NCI-H146 (cell line): ENCODE measurements around the gene TOMT.
"Not testable (repeated sequence)": the region's sequence is repeated elsewhere in the genome, so short reads cannot be mapped to it uniquely, and the experiment has no call there.

Experiments
- DNase-seq: peaks from one replicate; lab custom pipeline; 2025; lab: John Stamatoyannopoulos, UW

The TOMT gene

DNA sequence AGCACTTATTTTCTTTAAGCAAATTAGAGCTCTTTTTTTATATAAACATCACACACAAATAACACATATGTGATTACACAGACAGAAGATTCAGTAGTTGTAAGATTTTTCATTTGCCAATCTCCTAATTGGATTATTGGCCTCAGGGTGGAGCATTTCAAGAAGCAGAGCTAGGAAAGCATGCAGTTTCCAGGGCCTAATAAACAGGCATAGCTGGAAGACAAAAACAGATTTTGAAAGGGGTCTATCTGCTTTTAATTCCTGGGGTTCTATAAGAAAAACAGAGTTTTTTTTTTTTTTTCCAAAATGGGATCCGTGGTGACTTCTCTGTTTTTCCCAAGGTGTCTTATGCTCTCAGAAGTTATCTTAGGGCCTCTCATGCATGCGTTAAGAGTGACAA lies 22.2 kb downstream of the TOMT start:
- no peak for DNase-seq

DNA sequence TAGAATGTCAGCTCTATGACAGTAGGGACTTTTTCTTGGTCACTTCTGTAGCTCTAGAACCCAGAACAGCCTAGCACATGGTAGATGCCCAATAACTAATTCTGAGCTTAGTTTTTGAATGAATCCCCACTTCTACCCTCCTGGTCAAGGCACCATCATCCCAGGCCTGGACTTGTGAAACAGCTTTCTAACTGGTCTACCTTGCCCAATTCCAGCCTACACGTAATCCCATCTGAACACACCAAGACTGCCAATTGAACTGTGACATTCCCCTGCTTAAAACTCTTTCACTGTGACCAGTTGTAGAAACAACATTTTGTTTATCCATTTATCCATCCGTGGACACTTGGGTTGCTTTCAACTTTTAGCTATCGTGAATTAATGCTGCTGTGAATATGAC lies 23.7 kb downstream of the TOMT start:
- no peak for DNase-seq

DNA sequence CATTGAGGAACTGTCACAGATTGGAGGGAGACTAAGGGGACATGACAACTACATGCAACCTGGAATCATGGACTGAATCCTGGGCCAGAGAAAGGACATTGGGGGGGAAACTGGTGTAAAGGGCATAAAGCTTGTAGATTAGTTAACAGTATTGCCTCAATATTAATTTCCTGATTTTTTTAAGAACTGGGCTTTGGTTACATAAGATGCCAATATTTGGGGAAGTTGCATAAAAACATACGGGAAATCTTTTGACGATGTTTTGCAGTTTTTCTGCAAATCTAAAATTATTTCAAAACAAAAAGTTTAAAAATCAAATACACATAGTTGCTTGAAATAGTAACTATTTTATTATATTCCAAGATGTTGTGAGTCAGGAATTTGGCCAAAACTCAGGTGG lies 26.9 kb downstream of the TOMT start:
- DNase-seq, result no peak

DNA sequence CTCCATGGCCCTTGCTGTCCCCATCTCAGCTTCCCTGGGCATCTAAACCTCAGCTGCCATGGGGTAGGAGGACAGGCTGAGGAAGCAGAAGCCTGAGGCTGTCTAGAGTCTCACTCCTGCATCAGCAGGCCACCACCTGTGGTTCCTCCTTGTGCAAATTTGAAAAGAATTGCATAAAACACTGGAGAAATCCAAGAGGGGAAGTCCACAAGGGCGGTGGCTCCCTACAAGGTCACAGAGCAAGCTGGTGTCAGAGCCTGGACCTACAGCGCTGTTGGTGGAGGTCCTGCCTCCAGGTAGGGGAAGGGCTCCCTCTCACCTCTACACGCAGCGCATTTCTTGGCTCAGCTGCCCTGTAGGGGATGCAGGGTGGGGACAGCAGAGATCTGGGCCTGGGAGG lies 29.7 kb downstream of the TOMT start, which contains the start of gene FOLR3:
Gene FOLR3, plus strand, starts transcription at position 253 of the 400 bp plus-strand sequence. CDS start 228 bp downstream, outside the sequence.
- DNase-seq, result not testable (repeated sequence)

DNA sequence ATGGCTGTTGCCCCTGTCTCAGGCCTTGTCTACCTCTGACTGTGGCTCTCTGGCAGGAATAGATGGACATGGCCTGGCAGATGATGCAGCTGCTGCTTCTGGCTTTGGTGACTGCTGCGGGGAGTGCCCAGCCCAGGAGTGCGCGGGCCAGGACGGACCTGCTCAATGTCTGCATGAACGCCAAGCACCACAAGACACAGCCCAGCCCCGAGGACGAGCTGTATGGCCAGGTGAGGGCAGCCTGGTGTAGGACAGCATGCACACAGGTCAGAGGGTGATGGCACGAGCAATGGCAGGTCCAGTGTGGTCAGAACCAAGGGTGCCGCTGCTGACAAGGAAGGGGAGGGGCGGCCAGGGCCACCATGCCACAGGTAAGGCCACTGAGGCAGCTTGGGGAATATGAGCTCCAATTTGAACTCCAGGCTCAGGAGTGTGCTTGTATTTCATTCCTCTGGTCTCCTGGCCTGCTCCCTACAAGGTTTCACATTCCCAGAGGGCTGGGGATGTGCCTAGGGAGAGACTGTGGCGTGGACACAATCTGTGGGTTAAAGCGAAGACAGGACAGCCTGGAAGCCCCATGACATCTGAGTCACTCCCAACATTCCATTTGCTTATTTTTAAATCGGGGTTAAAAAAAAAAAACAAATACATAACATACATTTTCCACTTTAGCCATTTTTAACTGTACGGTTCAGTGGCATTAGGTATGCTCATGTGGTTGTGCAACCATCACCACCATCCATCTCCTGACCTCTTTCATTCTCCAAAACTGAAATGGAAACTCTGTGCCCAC lies 30.4 kb downstream of the TOMT start:
- no peak for DNase-seq

DNA sequence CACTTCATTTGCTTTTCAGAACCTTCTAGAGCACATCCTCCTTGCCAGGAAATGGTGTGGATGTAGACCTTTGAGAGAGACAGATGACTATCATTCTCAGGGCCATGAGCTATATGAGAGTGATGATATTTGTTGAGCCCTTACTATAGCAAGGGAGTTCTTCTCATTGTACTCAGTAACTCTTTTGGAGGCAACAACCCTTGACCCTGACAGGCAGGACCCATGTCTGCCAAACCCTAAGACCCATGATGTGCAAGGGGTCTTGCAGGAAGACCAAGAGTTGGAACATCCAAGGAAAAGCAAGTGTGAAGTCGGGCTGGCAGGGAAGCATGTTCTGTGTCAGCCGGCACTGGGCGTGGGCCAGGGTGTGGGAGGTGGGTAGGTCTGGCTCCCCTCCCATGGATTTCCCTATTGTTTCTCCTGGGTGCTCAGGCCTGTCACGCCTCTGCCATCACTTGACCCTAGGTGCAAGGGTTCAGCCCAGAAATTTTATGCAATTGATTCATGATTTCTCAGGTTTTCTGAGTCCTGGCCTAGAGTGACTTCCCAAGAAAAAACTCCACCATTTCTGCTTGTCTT lies 31.0 kb downstream of the TOMT start:
- DNase-seq, result no peak

DNA sequence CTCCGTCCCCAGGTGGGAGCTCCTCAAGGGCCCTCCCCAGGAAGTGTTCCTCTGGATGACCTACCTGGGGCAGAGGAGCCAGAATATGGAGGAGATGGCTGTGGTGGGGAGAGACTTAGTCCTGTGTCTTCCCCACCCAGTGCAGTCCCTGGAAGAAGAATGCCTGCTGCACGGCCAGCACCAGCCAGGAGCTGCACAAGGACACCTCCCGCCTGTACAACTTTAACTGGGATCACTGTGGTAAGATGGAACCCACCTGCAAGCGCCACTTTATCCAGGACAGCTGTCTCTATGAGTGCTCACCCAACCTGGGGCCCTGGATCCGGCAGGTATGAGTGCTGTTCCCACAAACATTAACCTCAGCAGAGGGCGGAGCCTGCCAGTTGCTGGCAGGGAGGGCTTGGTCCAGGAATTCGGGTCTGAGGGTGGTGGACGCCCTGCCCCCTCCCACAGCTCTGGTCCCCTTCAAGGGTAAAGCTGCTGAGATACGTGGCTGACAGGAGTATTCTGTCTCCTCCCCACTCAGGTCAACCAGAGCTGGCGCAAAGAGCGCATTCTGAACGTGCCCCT lies 33.2 kb downstream of the TOMT start:
- DNase-seq, result no peak

DNA sequence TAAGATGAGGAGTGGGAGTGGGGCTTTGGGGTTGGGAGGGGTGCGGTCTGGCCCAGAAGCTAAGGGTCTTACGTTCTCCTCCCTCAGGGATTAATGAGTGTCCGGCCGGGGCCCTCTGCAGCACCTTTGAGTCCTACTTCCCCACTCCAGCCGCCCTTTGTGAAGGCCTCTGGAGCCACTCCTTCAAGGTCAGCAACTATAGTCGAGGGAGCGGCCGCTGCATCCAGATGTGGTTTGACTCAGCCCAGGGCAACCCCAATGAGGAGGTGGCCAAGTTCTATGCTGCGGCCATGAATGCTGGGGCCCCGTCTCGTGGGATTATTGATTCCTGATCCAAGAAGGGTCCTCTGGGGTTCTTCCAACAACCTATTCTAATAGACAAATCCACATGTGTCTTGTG lies 33.8 kb downstream of the TOMT start:
- DNase-seq, result no peak

DNA sequence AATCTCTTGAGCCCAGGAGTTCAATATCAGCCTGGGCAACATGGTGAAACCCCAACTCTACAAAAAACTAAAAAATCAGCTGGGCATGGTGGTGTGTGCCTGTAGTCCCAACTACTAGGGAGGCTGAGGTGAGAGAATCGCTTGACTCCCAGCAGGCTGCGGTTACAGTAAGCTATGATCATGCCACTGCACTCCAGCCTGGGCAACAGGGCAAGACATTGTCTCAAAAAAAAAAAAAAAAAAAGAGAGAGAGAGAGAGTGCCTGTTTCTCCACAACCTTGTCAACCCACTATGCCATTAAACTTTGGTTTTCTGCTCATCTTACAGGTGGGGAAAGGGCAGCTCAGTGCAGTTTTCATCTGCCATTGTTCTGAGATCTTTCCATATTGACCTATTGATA lies 34.9 kb downstream of the TOMT start:
- DNase-seq, result no peak

DNA sequence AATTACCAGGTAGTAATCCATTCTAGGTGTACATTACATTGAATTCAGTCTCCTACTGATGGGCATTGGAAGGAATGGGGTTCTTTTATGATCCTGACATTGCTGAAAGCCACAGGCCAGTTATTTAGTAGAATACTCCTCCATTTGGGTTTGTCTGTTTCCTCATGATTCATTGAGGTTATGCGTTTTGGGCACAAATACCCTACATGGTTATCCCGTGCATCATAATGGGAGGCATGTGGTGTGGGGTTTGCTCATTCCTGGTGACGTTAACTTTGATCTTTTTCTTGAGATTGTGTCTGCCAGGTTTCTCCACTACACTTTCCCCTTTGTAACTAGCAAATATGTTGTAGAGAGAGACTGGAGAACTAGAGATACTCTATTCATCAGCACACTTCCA lies 35.3 kb downstream of the TOMT start:
- DNase-seq, result no peak

DNA sequence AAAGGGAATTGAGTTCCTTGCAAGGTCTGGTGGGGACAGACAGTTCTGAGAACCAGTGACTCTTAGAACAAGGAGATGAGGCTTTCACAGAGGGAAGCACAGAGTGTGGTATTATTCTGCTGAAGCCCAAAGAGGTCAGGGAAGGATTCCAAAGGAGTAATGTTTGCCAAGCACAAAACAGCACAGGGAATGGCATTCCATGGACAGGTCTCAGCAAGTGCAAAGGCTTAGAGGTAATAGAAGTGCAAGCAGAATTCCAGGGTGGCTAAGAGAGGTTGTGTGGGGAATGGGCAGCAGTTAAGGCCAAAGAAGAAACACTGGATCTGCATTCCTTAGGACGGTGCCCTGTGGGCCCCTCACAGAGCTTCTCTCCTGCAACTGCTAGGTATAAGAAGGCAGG lies 36.4 kb downstream of the TOMT start:
- not testable (repeated sequence) for DNase-seq

DNA sequence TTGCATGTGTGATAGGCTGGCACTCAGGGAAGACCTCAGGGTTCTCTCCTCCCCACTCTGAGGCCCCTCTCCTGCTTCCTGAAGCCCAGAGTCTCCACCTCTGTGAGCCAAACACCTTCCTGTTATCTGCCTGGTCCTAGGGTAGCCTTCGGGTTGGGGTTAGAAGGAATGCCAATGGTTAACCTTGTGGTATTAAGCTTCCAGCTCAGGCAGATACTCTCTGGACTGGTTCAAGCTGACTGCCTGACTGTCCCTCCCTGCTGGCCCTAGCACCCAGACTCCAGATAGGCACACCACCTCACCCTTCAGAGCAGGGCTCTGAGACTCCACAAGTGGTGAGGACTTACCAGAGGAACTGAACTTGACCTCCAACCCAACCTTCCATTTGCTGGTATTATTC lies 36.8 kb downstream of the TOMT start:
- DNase-seq, result not testable (repeated sequence)

DNA sequence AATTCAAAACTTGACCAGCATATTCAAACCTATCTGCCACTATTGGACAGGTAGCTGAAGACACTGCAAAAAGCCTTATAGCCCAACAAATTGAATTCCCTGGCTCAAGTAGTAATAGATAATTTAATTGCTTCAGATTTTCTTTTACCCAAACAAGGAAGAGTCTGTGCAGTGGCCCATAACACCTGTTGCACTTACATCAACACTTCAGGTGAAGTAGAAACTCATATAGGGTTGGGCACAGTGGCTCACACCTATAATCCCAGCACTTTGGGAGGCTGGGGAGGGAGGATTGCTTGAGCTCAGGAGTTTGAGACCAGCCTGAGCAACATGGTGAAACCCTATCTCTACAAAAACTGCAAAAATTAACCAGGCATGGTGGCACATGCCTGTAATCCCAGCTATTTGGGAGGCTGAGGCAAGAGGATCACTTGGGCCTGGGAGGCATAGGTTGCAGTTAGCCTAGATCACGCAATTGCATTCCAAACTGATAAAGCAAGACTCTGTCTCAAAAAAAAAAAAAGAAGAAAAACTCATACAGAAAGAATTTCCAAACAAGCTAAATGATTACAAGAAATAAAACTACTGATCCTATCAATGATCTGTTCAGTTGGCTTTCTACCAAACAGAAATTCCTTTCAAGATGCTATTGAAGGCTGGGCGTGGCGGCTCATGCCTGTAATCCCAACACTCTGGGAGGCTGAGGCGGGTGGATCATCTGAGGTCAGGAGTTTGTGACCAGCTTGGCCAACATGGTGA lies 39.3 kb downstream of the TOMT start:
- no peak for DNase-seq

DNA sequence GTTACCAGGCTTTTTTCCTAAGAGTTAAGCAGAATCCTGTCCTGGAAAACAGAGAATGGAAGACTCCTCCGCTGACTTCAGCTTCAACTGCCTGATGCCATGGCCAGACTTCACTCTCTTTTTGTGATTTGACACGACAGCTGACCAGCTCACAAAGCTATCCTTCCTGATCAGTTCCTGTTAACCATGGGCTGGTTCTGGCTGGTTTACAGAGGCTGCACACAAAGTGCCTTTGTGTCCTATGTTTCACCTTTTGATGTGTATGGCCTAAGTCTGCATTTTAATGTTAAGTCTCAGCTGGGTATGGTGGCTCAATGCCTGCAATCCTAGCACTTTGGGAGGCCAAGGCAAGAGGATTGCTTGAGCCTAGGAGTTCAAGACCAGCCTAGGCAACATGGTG lies 40.9 kb downstream of the TOMT start:
- DNase-seq, result no peak

DNA sequence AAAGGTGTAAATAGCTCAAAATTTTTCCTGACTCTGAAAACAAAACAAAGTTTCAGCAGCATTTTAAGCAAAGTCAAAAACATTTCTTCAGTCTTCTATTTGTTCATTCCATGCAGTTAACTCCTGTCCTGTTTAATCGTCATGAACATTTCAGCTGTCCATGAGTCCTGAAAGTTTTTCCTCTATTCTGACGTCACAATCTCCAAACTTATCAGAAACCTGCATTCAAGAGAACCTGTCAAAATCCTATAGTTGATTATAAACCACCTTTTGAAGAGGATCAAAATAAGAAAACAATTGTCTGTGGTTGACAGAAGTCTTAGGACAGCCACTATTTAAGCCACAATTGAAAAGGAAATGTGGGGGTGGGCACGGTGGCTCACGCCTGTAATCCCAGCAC lies 45.2 kb downstream of the TOMT start:
- DNase-seq, result no peak

DNA sequence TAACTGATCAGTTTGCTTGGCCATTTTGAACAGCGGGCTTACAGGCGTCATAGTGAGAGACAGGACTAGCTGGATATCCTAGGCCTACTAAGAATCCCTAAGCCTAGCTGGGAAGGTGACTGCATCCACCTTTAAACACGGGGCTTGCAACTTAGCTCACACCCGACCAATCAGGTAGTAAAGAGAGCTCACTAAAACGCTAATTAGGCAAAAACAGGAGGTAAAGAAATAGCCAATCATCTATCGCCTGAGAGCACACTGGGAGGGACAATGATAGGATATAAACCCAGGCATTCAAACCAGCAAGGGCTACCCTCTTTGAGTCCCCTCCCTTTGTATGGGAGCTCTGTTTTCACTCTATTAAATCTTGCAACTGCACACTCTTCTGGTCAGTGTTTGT lies 48.1 kb downstream of the TOMT start:
- DNase-seq, result not testable (repeated sequence)

DNA sequence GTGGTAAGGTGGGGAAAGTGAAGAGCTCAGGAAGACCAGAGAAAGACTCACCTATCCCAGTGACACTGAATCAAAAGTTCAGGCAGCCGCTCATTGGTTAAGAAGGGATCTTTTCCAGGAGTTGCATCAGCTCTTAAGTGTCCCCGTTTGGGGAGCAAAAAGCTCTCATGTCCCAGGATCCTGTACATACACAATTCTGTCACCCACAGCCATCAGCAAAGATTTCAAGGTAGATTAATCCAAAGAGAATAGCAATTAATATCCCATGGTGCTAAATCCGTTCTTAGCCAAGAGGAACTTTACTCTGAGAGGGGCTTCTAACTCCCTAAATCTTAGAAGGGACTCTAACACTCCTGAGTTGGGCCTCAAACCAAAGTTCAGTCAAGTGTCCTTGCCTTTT lies 49.1 kb downstream of the TOMT start:
- no peak for DNase-seq

DNA sequence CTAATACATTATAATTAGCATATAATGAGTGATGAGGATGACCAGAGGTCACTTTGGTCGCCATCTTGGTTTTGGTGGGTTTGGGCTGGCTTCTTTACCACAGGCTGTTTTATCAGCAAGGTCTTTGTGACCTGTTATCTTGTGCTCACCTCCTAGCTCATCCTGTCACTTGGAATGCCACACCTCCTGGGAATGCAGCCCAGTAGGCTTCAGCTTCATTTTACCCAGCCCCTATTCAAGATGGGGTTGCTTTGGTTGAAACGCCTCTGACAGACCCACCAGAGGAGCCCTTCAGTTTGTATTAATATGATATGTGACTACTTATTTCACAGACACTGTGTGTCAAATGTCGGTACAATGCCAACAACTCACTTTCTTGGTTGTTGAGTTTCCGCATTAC lies 50.0 kb downstream of the TOMT start:
- no peak for DNase-seq

DNA sequence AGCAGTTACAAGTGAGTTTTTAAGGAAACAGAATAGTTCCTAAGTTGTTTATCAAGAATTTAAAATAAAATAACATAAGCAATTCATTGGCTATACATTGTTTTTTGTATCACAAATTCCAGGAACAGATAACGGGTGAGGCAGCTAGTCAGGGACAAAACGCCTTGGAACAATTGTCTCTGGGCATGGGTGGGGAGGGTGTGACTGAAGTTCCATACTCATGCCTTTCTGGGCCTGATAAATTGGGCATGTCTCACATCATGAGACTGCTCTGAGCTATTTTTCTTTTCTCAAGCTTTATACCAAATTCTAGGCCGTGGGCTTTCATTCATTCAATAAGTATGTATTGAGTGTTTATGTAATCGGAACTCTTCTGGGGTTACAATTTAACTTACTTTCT lies 51.4 kb downstream of the TOMT start:
- no peak for DNase-seq
